ENCODE data around the gene NR2E1.

Gene NR2E1

GRCh38 chr6:108209738-108210137 is 43.9 kb downstream of the NR2E1 start:
- DNase-seq (ENCODE audit: low spot score) = no peak

- no peak for DNase-seq (ENCODE audit: low spot score)
These were observed 44.7 kb downstream of the NR2E1 start for GRCh38 chr6:108210556-108210955.

DNA sequence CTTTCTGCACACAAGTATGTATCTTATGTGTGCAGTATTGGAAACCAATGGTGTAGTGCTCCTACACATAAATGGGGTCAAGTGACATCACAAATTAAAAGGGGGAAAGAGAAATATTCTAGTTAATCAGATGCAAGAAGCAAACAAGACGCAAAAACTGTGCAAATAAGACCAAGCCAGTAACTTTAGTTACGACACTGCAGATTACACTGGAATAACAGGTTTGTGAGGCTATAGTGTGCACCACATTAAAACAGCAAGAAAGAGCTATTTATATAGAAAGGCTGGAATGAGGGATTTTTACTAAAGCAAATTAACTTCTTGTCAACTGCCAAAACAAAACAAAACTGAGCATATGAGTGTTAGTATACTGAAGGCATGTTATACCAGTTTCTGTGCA is 45.8 kb downstream of the NR2E1 start:
- no peak for DNase-seq (ENCODE audit: low spot score)

- no peak for DNase-seq (ENCODE audit: low spot score)
These were observed 56.2 kb downstream of the NR2E1 start for GRCh38 chr6:108222064-108222463.

DNA sequence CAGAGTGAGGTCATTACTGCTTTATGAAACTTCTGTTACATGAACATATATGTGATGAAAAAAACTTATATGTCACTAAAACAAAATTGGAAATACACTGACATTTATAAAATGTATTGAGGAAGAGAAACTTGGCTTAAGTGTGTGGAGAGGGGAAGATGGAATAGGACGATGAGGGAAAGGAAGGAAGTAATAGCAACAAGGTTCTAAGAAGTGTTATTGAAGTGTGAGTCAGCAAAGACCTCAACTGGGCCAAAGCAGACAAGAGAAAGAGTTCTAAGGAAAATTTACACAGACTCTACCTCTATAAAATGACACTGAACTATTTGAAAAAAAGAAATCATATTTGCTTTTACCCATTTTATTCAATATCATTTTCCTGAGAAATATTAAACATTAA is 56.7 kb downstream of the NR2E1 start:
- no peak for DNase-seq (ENCODE audit: low spot score)

DNA sequence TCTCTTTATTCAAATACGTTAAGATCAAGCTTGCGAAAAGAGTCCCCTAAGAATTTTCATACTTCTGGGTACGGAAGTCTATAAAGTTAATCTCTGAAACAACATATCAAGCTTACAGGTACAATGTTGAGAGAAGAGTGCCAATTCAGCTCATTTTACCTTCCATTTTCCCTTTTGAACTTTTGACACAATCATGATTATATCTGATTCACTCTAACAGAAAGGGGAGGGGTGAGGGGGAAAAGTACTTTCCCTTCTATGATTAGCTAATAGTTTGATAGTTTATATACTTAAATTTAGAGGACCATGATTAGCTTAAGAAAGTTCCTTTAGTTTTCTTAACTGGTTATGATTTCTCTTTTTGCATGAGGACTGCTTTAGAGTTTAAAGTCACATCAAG is 61.5 kb downstream of the NR2E1 start:
- no peak for DNase-seq (ENCODE audit: low spot score)

GRCh38 chr6:108228416-108228815 is 62.6 kb downstream of the NR2E1 start:
- no peak for DNase-seq (ENCODE audit: low spot score)

GRCh38 chr6:108235127-108235526 is 69.3 kb downstream of the NR2E1 start:
- DNase-seq (ENCODE audit: low spot score) = no peak

DNA sequence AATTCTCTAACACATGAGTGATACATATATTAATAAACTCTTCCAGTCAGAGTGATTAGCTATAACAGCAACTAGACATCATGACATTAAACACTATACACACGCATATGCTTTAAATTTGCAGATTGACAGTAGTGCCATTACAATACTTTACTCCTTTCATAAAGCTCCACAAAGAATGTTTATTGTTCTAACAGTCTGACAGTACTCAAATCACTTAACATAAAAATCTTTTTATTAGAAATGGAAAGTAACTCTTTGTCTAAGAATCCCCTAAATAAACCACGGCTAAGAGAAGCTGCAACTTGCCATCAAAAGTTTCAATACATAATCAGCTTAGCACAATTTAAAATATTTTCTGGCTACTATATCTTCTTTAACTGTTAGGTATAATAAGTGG is 71.0 kb downstream of the NR2E1 start:
- no peak for DNase-seq (ENCODE audit: low spot score)

- DNase-seq (ENCODE audit: low spot score) = no peak
These were observed 72.5 kb downstream of the NR2E1 start for GRCh38 chr6:108238322-108238721.

Data from SW480 (cell line).